ENCODE results near the gene ZIC5.

The ZIC5 gene

DNA sequence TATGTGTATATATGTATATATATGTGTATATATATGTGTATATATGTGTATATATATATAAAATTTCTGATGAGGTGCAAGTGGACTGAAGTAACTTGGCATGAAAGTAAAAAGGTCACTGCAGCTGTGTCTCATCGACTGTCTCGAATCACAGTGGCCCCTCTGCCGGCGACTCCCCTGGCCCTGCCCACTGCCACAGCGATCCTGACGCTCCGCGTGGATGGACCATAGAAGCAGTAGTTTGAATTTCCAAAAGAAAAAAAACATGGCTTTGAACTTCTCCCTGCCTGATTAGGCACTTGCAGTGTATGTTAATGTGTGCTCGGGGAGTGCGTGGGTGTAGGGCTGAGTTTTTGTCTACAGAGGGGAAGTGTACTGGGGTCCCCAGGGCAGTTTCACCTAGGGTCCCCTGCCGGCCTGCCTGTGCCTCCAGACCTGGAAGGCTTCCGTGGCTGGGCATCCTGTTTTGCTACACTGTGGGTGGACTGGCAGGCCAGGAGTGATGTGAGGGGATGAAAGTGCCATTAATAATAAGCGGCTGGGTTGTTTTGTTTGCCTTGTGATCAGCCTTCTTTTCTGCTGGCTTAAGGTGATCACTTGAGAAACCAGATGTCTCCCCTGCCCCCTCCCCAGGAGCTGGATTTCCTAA, 10.8 kb downstream of the ZIC5 start:
- DNase-seq (ENCODE audit: low read depth): no peak
- H3K4me3 ChIP-seq (ENCODE audit: control insufficient read depth, low read depth, low read length): no peak overlapping the region
- TF ChIP-seq, protein P1, sequence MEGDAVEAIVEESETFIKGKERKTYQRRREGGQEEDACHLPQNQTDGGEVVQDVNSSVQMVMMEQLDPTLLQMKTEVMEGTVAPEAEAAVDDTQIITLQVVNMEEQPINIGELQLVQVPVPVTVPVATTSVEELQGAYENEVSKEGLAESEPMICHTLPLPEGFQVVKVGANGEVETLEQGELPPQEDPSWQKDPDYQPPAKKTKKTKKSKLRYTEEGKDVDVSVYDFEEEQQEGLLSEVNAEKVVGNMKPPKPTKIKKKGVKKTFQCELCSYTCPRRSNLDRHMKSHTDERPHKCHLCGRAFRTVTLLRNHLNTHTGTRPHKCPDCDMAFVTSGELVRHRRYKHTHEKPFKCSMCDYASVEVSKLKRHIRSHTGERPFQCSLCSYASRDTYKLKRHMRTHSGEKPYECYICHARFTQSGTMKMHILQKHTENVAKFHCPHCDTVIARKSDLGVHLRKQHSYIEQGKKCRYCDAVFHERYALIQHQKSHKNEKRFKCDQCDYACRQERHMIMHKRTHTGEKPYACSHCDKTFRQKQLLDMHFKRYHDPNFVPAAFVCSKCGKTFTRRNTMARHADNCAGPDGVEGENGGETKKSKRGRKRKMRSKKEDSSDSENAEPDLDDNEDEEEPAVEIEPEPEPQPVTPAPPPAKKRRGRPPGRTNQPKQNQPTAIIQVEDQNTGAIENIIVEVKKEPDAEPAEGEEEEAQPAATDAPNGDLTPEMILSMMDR (IDR thresholded peaks at IDR 0.05; ENCODE audit: control insufficient read depth, insufficient read depth, low read depth, low read length, missing control alignments): no peak

DNA sequence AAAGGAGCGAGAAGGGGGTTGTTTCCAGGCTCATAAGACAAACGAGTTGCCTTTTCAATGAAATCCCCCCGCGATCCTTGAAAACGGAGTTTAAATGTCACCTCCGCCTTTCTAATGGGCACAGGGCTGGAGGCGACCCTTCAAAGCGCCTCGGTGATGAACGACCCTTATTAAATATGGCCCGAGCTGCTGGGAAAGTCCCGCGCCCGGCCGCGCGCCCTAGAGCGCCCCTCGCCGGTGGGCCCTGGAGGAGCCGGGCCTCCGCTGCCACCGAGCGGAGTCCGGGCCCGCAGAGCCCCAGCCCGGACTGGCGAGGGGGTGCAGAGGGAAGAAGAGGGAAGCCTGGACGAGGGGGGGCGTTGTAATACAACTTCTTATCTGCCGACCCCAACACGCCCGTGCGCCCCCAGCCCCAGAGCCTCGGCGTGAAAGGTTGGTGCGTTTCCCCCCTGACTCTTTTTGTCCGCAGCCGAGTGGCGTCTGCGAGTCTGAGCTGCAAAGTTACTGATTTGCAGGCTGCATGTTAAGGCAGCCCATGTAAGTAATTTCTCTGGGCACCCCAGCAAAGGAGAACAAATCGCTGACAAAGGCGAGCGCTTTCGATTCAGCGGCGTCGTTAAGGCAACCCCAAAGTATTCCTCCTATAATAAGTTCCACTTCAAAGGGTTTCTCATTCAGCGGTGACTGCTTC, 11.9 kb downstream of the ZIC5 start:
- no peak for DNase-seq (ENCODE audit: low read depth)
- TF ChIP-seq, protein P1 (IDR thresholded peaks at IDR 0.05; ENCODE audit: control insufficient read depth, insufficient read depth, low read depth, low read length, missing control alignments): no peak
- peak overlapping the region; percentile 50 for H3K4me3 ChIP-seq (ENCODE audit: control insufficient read depth, low read depth, low read length)

DNA sequence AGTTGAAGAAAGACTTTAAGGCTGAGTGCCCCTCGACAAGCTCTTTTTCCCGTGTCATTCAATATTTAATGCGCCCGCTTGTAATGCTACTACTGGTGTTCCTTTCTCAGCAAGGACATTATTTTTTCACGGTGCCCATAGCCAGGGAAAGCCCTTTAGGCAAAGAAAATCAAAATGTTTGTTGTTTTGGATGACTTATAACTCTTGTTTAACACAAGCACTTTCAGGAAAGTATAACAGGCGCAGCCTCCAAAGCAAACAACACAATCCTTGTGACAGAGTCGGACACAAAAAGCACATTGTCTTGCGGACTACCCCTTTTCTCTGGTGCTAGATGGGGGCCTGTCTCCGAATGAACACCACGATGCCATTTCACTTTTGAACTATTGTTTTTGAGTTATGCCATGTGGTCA, 12.4 kb downstream of the ZIC5 start:
- no peak overlapping the region for H3K4me3 ChIP-seq (ENCODE audit: control insufficient read depth, low read depth, low read length)
- no peak for DNase-seq (ENCODE audit: low read depth)
- TF ChIP-seq, protein P1 (IDR thresholded peaks at IDR 0.05; ENCODE audit: control insufficient read depth, insufficient read depth, low read depth, low read length, missing control alignments): no peak

DNA sequence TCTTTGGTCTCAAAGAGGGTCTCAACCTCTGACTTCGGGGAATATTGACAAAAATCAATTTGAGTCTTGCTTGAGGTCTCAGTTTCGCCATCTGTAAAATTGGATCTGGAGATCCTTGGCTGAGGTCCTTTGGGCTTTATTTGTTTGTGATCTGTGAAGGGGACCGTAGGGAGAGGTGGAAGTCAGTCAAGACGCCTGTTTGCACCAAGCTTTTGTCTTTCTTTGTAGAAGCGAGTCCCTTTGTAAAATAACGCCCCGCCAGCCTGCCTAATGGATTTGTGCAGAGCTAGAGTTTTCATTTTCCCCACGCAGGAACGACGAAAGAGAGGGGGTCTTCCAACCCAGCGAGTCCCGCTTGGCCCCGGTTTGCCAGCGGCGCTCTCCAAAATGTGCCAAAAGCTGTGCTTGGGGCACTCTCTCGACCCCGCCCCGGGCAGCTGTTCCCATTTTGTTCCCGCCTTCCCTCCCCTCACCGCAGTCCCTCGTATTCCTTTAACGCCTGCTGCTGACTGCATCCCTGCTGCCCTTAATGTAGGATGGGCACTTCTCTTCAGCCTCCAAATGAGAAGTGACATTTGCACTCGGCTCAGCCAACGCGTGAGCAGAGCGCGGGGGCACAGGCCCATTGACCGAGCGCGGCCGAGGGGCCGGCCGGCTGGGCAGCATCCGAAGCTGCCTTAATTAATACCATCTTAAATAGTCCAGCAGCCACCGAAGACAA, 13.0 kb downstream of the ZIC5 start:
- TF ChIP-seq, protein P1 (IDR thresholded peaks at IDR 0.05; ENCODE audit: control insufficient read depth, insufficient read depth, low read depth, low read length, missing control alignments): no peak
- DNase-seq (ENCODE audit: low read depth): no peak
- no peak overlapping the region for H3K4me3 ChIP-seq (ENCODE audit: control insufficient read depth, low read depth, low read length)

DNA sequence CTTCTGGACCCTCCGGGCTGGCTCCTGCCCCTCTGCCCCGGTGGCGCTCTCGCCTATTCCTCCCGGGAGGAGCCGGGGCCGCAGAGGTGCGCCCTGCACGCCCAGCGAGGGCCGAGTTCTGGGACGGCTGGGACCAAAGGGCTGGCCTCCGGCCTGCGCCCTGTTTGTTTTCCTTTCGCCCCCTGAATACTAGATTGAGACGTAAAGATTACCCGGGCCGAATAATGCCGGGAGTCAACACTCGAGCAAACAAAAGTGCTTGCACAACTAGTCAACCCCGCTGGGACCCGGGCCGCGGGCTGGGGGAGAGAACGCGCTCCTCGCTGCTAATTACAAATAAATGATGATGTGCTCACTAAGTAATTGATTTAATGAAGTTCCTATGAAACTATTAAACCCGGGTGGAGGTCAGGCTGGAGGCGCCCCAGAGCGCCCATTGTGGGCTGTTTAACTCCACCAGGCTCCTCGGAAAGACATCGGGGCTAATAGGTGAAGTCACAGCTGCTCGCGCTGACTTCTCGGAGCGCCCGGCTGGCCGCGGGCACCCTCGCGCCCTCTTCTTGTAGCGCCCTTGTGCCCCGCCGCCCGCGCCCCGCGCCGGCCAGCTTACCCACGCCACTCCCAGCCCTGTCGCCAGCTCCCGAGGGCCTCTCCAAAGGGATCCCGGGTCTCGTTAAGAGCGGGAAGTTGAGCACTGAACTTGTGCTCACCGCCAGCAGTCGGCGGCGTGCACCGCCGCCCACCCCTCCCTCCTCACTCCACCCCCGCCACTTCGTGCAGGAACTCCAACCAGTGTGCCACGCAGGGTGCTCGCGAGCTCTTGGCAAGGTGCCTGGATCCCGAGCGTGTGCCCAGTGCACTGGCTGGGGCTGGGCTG, 14.9 kb downstream of the ZIC5 start:
- no peak for DNase-seq (ENCODE audit: low read depth)
- TF ChIP-seq, protein P1 (IDR thresholded peaks at IDR 0.05; ENCODE audit: control insufficient read depth, insufficient read depth, low read depth, low read length, missing control alignments): no peak
- H3K4me3 ChIP-seq (ENCODE audit: control insufficient read depth, low read depth, low read length): peak overlapping the region; percentile 14

Measured in AG09309 (cell line).